Osteocyte (in vitro differentiated cells): ENCODE measurements around the gene HOXB4. TPM values are rescaled to one million over a fixed set of nuclear protein-coding genes. Genes with fewer than 3 reads are reported as not detected.

ENCODE experiments used
- DNase-seq: peaks from one replicate; pipeline ENCODE4 v3.0.0; 2021; ENCODE audit warnings: mixed read lengths; ENCODE audit not compliant: unreplicated experiment; ENCODE audit errors: extremely low spot score
- H3K27ac Mint-ChIP-seq: one replicate; pipeline ENCODE4 v1.8.0; 2021; ENCODE audit warnings: mild to moderate bottlenecking, mixed read lengths; ENCODE audit not compliant: unreplicated experiment
- H3K27me3 Mint-ChIP-seq: one replicate; pipeline ENCODE4 v1.8.0; 2021; ENCODE audit warnings: mixed read lengths; ENCODE audit not compliant: unreplicated experiment
- H3K36me3 Mint-ChIP-seq: one replicate; pipeline ENCODE4 v1.8.0; 2021; ENCODE audit warnings: mixed read lengths; ENCODE audit not compliant: unreplicated experiment
- H3K4me1 Mint-ChIP-seq: one replicate; pipeline ENCODE4 v1.8.0; 2021; ENCODE audit warnings: mixed read lengths; ENCODE audit not compliant: unreplicated experiment
- H3K4me3 Mint-ChIP-seq: one replicate; pipeline ENCODE4 v1.8.0; 2021; ENCODE audit warnings: mild to moderate bottlenecking, moderate library complexity, mixed read lengths; ENCODE audit not compliant: unreplicated experiment
- H3K9me3 Mint-ChIP-seq: one replicate; pipeline ENCODE4 v1.8.0; 2021; ENCODE audit warnings: mixed read lengths; ENCODE audit not compliant: unreplicated experiment
- CTCF ChIP-seq: fragments of 200-600 bp; sonication (generic); IDR thresholded peaks from 2 replicates; pipeline ENCODE4 v1.5.0; 2021; ENCODE audit warnings: antibody characterized with exemption, mild to moderate bottlenecking, moderate library complexity
- total RNA-seq: library from RNA; stranded (reverse); gene quantifications from 2 replicates; pipeline ENCODE4 v1.2.1, GENCODE V29; 2021

Gene HOXB4
- total RNA-seq, 1 donor from 2014 or later: not detected

- Mint-ChIP-seq H3K4me3 (no peak overlapping the region), H3K4me1 (peaks cover 20% of the 10 kb centered on the region), H3K27me3 (peaks cover 84% of the 10 kb centered on the region), H3K36me3 (no peaks in the 10 kb centered on the region), H3K27ac (no peak overlapping the region), H3K9me3 (no peaks in the 10 kb centered on the region)
- DNase-seq: no peak
- no peak for TF ChIP-seq CTCF
Observed at GRCh38 chr17:48611213-48611612, 33.1 kb upstream of the HOXB4 start.

GRCh38 chr17:48610282-48611211 lies 32.4 kb upstream of the HOXB4 start, which contains the start of gene HOXB7:
Gene HOXB7, minus strand, starts transcription at chr17:48611017. Its CDS starts 99 bp downstream, at chr17:48610918.
- H3K9me3 Mint-ChIP-seq: no peaks in the 10 kb centered on the region
- peaks cover 84% of the 10 kb centered on the region for H3K27me3 Mint-ChIP-seq
- H3K4me1 Mint-ChIP-seq: peaks cover 20% of the 10 kb centered on the region
- no peak for TF ChIP-seq CTCF
- H3K36me3 Mint-ChIP-seq: no peaks in the 10 kb centered on the region
- H3K4me3 Mint-ChIP-seq: no peak within 1 kb of the TSS
- DNase-seq: no peak
- no peak within 1 kb of the TSS for H3K27ac Mint-ChIP-seq

- Mint-ChIP-seq H3K27me3 (peaks cover 84% of the 10 kb centered on the region), H3K9me3 (no peaks in the 10 kb centered on the region), H3K4me1 (peaks cover 20% of the 10 kb centered on the region), H3K4me3 (no peak overlapping the region), H3K36me3 (no peaks in the 10 kb centered on the region), H3K27ac (no peak overlapping the region)
- DNase-seq: no peak
- TF ChIP-seq CTCF: no peak
Observed at GRCh38 chr17:48609759-48610281, 31.7 kb upstream of the HOXB4 start.

- peaks cover 16% of the 10 kb centered on the region for H3K4me1 Mint-ChIP-seq
- H3K4me3 Mint-ChIP-seq: no peak overlapping the region
- no peak for DNase-seq
Observed at GRCh38 chr17:48609033-48609432, 30.9 kb upstream of the HOXB4 start.

More at GRCh38 chr17:48609033-48609432, 30.9 kb upstream of the HOXB4 start:
- no peaks in the 10 kb centered on the region for H3K36me3 Mint-ChIP-seq
- no peak for TF ChIP-seq CTCF
- H3K9me3 Mint-ChIP-seq: no peaks in the 10 kb centered on the region
- H3K27ac Mint-ChIP-seq: no peak overlapping the region
- H3K27me3 Mint-ChIP-seq: peaks cover 85% of the 10 kb centered on the region
